Ishikawa (cell line): Measurements from ENCODE around the gene GOSR2.

Experiments used
- CEBPB ChIP-seq: IDR thresholded peaks from 2 replicates; pipeline ENCODE4 v1.6.1; 2012
- CREB1 ChIP-seq: IDR thresholded peaks from 2 replicates; pipeline ENCODE4 v1.6.1; 2012; ENCODE audit warnings: low read depth
- EGR1 ChIP-seq: IDR thresholded peaks from 2 replicates; pipeline ENCODE4 v1.6.1; 2012
- EP300 ChIP-seq: IDR thresholded peaks from 2 replicates; pipeline ENCODE4 v1.6.1; 2012; ENCODE audit warnings: borderline replicate concordance
- MAX ChIP-seq: IDR thresholded peaks from 2 replicates; pipeline ENCODE4 v1.6.1; 2012
- RAD21 ChIP-seq: IDR thresholded peaks from 2 replicates; pipeline ENCODE4 v1.6.1; 2012; ENCODE audit warnings: low read depth
- TF ChIP-seq, protein P1 (sequence below): IDR thresholded peaks from 2 replicates; pipeline ENCODE4 v1.6.1; 2012; ENCODE audit warnings: low read depth, mild to moderate bottlenecking

GRCh38 chr17:46963571-46963970, 40.6 kb downstream of the GOSR2 start:
- no peak for TF ChIP-seq CEBPB
- TF ChIP-seq RAD21 = no peak
- TF ChIP-seq CREB1 = no peak
- TF ChIP-seq EP300 = no peak
- TF ChIP-seq MAX = no peak
- TF ChIP-seq EGR1 = no peak
- TF ChIP-seq, protein P1, sequence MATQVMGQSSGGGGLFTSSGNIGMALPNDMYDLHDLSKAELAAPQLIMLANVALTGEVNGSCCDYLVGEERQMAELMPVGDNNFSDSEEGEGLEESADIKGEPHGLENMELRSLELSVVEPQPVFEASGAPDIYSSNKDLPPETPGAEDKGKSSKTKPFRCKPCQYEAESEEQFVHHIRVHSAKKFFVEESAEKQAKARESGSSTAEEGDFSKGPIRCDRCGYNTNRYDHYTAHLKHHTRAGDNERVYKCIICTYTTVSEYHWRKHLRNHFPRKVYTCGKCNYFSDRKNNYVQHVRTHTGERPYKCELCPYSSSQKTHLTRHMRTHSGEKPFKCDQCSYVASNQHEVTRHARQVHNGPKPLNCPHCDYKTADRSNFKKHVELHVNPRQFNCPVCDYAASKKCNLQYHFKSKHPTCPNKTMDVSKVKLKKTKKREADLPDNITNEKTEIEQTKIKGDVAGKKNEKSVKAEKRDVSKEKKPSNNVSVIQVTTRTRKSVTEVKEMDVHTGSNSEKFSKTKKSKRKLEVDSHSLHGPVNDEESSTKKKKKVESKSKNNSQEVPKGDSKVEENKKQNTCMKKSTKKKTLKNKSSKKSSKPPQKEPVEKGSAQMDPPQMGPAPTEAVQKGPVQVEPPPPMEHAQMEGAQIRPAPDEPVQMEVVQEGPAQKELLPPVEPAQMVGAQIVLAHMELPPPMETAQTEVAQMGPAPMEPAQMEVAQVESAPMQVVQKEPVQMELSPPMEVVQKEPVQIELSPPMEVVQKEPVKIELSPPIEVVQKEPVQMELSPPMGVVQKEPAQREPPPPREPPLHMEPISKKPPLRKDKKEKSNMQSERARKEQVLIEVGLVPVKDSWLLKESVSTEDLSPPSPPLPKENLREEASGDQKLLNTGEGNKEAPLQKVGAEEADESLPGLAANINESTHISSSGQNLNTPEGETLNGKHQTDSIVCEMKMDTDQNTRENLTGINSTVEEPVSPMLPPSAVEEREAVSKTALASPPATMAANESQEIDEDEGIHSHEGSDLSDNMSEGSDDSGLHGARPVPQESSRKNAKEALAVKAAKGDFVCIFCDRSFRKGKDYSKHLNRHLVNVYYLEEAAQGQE = no peak
